Neural progenitor cell (in vitro differentiated cells): ENCODE data around the gene MR1. TPM values are rescaled to one million over a fixed set of nuclear protein-coding genes. Genes with fewer than 3 reads are reported as not detected.

Source experiments
- DNase-seq: peaks from one replicate; pipeline ENCODE4 v3.0.0-alpha.2; 2016; ENCODE audit warnings: low spot score
- H2AFZ ChIP-seq: fragments of 200-600 bp; sonication (generic); replicated peaks from 2 replicates; pipeline ENCODE4 v1.6.1; 2016; ENCODE audit warnings: antibody characterized with exemption
- H3F3A ChIP-seq: fragments of 200-600 bp; sonication (generic); 2 replicates; pipeline ENCODE4 v1.6.1; 2016; ENCODE audit warnings: antibody characterized with exemption, low read depth
- H3K27ac ChIP-seq: fragments of 200-600 bp; sonication (generic); 2 replicates; pipeline ENCODE4 v1.5.1; 2016; ENCODE audit warnings: mild to moderate bottlenecking
- H3K27me3 ChIP-seq: fragments of 200-600 bp; sonication (generic); 2 replicates; pipeline ENCODE4 v1.6.1; 2016; ENCODE audit warnings: mild to moderate bottlenecking, moderate library complexity
- H3K36me3 ChIP-seq: fragments of 200-600 bp; sonication (generic); 2 replicates; pipeline ENCODE4 v1.5.1; 2016
- H3K4me1 ChIP-seq: fragments of 200-600 bp; sonication (generic); 2 replicates; pipeline ENCODE4 v1.6.1; 2016; ENCODE audit warnings: mixed run types
- H3K4me2 ChIP-seq: fragments of 200-600 bp; sonication (generic); 2 replicates; pipeline ENCODE4 v1.6.1; 2016
- H3K4me3 ChIP-seq: fragments of 200-600 bp; sonication (generic); 2 replicates; pipeline ENCODE4 v1.5.1; 2016
- H3K79me2 ChIP-seq: fragments of 200-600 bp; sonication (generic); 2 replicates; pipeline ENCODE4 v1.6.1; 2016; ENCODE audit warnings: low read depth
- H3K9ac ChIP-seq: fragments of 200-600 bp; sonication (generic); 2 replicates; pipeline ENCODE4 v1.6.1; 2016
- H3K9me3 ChIP-seq: fragments of 200-600 bp; sonication (generic); 2 replicates; pipeline ENCODE4 v1.5.1; 2016; ENCODE audit warnings: low read depth
- H4K20me1 ChIP-seq: fragments of 200-600 bp; sonication (generic); 2 replicates; pipeline ENCODE4 v1.6.1; 2016; ENCODE audit warnings: low read depth
- H3K27ac Mint-ChIP-seq: 3 replicates; pipeline ENCODE4 v1.8.0; 2021; ENCODE audit warnings: mixed read lengths
- H3K27me3 Mint-ChIP-seq: 2 replicates; pipeline ENCODE4 v1.8.0; 2022; ENCODE audit warnings: low read depth, mild to moderate bottlenecking, inconsistent platforms, moderate library complexity, mixed read lengths; ENCODE audit not compliant: insufficient read depth
- H3K36me3 Mint-ChIP-seq: 3 replicates; pipeline ENCODE4 v1.8.0; 2021; ENCODE audit warnings: mixed read lengths
- H3K4me1 Mint-ChIP-seq: 3 replicates; pipeline ENCODE4 v1.8.0; 2021; ENCODE audit warnings: mixed read lengths
- H3K4me3 Mint-ChIP-seq: 3 replicates; pipeline ENCODE4 v1.8.0; 2021; ENCODE audit warnings: mild to moderate bottlenecking, moderate library complexity, mixed read lengths
- H3K9me3 Mint-ChIP-seq: 3 replicates; pipeline ENCODE4 v1.8.0; 2020; ENCODE audit warnings: mixed read lengths
- CTCF ChIP-seq: fragments of 200-600 bp; sonication (generic); IDR thresholded peaks from 2 replicates; pipeline ENCODE4 v1.5.1; 2017; ENCODE audit warnings: antibody characterized with exemption, mild to moderate bottlenecking
- EZH2 ChIP-seq: fragments of 200-600 bp; sonication (generic); IDR thresholded peaks from 2 replicates; pipeline ENCODE4 v1.6.1; 2017; ENCODE audit warnings: antibody characterized with exemption, mild to moderate bottlenecking, moderate library complexity
- EZH2phosphoT487 ChIP-seq: fragments of 200-600 bp; sonication (generic); IDR thresholded peaks from 2 replicates; pipeline ENCODE4 v1.6.1; 2017; ENCODE audit warnings: antibody characterized with exemption
- total RNA-seq: library from RNA; depleted of rRNA; stranded (reverse); fragments of >200 nt; gene quantifications from 2 replicates; pipeline ENCODE4 v1.2.3, GENCODE V29; 2015; ENCODE audit warnings: low replicate concordance

Gene MR1
- total RNA-seq, 1 donor from 2014 or later, result not detected

DNA sequence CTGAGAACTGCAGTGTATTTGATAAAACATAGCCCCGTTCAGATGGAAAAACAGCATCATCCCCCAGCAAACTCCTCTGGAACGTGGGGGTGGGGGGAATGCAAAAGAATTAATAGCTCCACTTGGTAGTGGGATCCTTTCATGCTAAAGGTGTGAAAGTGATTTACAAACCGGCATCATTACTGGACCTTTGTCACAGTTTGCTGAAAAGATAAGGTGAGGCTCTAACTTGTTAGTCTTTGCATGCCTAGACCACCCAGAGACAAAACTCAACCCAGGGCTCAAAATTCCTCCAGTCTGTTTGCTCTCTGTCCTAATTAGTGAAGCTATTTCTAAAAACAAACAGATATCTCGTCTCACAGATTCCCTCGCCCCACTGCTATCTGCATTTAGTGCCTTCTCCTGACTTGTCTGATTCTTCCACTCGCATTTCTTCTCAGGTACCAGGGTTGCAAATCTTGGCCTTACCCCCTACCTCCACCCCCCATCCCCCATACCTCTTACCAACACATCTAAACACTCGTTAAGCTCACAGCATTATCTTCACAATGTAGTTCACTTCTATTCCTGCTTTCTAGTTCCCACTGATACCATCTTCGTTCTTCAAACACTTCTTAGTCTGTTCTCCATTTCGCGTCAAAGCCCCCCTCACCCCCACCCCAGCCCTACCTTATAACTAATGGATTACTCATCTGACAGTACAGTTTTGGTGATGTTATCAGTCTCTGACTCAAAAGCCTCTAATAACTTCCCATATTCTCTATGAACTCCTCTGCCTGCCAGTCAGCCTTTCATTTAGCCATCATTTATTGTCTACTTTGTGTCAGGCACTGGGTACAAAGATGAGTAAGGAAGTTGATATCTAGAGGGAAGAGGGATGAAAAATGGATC lies 66.5 kb downstream of the MR1 start:
- H3K27me3 ChIP-seq, result peaks cover 58% of the 10 kb centered on the region
- no peaks in the 10 kb centered on the region for H4K20me1 ChIP-seq
- DNase-seq, result peak; percentile 43
- H3K9me3 ChIP-seq, result no peaks in the 10 kb centered on the region
- peak overlapping the region; percentile 46 for H3K4me2 ChIP-seq
- no peak overlapping the region for H2AFZ ChIP-seq
- no peaks in the 10 kb centered on the region for H3K36me3 ChIP-seq
- TF ChIP-seq EZH2, result no peak
- TF ChIP-seq CTCF, result no peak
- TF ChIP-seq EZH2phosphoT487, result no peak
- peaks cover 63% of the 10 kb centered on the region for H3K4me1 ChIP-seq
- no peaks in the 10 kb centered on the region for H3K79me2 ChIP-seq
- no peaks in the 10 kb centered on the region for H3K9me3 Mint-ChIP-seq
- H3K4me1 Mint-ChIP-seq, result peaks cover 88% of the 10 kb centered on the region
- H3K4me3 ChIP-seq, result no peak overlapping the region
- no peak overlapping the region for H3K27ac ChIP-seq
- H3K4me3 Mint-ChIP-seq, result peak overlapping the region; percentile 5
- peaks cover 48% of the 10 kb centered on the region for H3F3A ChIP-seq
- H3K27me3 Mint-ChIP-seq, result peaks cover 10% of the 10 kb centered on the region
- H3K9ac ChIP-seq, result no peak overlapping the region
- no peaks in the 10 kb centered on the region for H3K36me3 Mint-ChIP-seq
- H3K27ac Mint-ChIP-seq, result no peak overlapping the region

DNA sequence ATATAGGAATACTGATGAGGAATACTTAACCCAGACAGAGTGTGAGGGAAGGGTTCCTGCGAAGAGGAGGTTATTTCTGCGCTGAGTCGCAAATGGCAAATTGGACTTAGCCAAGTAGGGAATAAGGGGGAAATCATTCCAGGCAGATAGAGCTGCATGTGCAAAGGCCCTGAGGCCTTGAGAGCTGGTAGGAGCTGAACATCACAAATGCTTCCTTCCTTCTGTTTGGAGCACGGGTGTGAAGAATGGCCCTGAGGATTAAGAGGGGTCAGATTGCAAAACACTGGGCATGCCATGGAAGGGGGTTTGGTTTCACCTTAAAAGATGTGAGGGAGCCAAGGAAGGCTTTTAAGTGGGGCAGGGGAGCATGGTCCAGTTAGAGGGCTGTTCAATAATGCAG lies 67.2 kb downstream of the MR1 start:
- Histone ChIP-seq H3K36me3 (no peaks in the 10 kb centered on the region), H3K27ac (no peak overlapping the region), H3K9ac (no peak overlapping the region), H3K4me2 (peak overlapping the region; percentile 74), H2AFZ (no peak overlapping the region), H3K27me3 (peaks cover 61% of the 10 kb centered on the region), H3K9me3 (no peaks in the 10 kb centered on the region), H3K4me3 (no peak overlapping the region), H3F3A (peaks cover 48% of the 10 kb centered on the region), H4K20me1 (no peaks in the 10 kb centered on the region), H3K4me1 (peaks cover 63% of the 10 kb centered on the region), H3K79me2 (no peaks in the 10 kb centered on the region)
- Mint-ChIP-seq H3K36me3 (no peaks in the 10 kb centered on the region), H3K27ac (no peak overlapping the region), H3K27me3 (peaks cover 10% of the 10 kb centered on the region), H3K4me1 (peaks cover 84% of the 10 kb centered on the region), H3K4me3 (peak overlapping the region; percentile 5), H3K9me3 (no peaks in the 10 kb centered on the region)
- DNase-seq, result no peak
- TF ChIP-seq EZH2phosphoT487 (no peak), CTCF (no peak), EZH2 (no peak)

- Histone ChIP-seq H3K9ac (no peak overlapping the region), H4K20me1 (no peaks in the 10 kb centered on the region), H3K4me1 (peaks cover 59% of the 10 kb centered on the region), H3K27ac (no peak overlapping the region), H3K9me3 (no peaks in the 10 kb centered on the region), H3K4me3 (peak overlapping the region; percentile 35), H3K27me3 (peaks cover 69% of the 10 kb centered on the region), H3F3A (peaks cover 54% of the 10 kb centered on the region), H3K79me2 (no peaks in the 10 kb centered on the region), H2AFZ (no peak overlapping the region), H3K36me3 (no peaks in the 10 kb centered on the region), H3K4me2 (peak overlapping the region; percentile 74)
- H3K9me3 Mint-ChIP-seq, result no peaks in the 10 kb centered on the region
- peaks cover 85% of the 10 kb centered on the region for H3K4me1 Mint-ChIP-seq
- peak overlapping the region; percentile 66 for H3K4me3 Mint-ChIP-seq
- H3K36me3 Mint-ChIP-seq, result no peaks in the 10 kb centered on the region
- peak overlapping the region; percentile 59 for H3K27ac Mint-ChIP-seq
- peaks cover 8% of the 10 kb centered on the region for H3K27me3 Mint-ChIP-seq
- peak; percentile 64 for DNase-seq
- no peak for TF ChIP-seq EZH2
- TF ChIP-seq EZH2phosphoT487, result no peak
- TF ChIP-seq CTCF, result no peak
Measured at GRCh38 chr1:181101581-181102226, 67.9 kb downstream of the MR1 start.
